Breast epithelium (tissue), 4 donors: ENCODE data around the gene CDC42SE2. TPM values are rescaled to one million over a fixed set of nuclear protein-coding genes. Genes with fewer than 3 reads are reported as not detected.
"Not testable (repeated sequence)": the region's sequence is repeated elsewhere in the genome, so short reads cannot be mapped to it uniquely, and the experiment has no call there.

Experiments used
- DNase-seq, 2 donors: peaks; one replicate each; pipeline ENCODE4 v3.0.0-alpha.2; 2019; ENCODE audit warnings: low spot score in 2 of 2
- H3K27ac ChIP-seq, 2 donors: fragments of 200-600 bp; sonication (generic) in 1 of 2; one replicate each; pipeline ENCODE4 v1.5.1; 2016 to 2019; ENCODE audit warnings: mild to moderate bottlenecking in 1 of 2
- H3K27me3 ChIP-seq, 2 donors: fragments of 200-600 bp; sonication (generic) in 1 of 2; one replicate each; pipeline versions ENCODE4 v1.5.1 to v1.6.0; 2017 to 2019; ENCODE audit warnings: control low read depth in 1 of 2, mild to moderate bottlenecking in 1 of 2
- H3K36me3 ChIP-seq: fragments of 200-600 bp; one replicate; pipeline ENCODE4 v1.5.1; 2019
- H3K4me1 ChIP-seq, 2 donors: fragments of 200-600 bp; sonication (generic); one replicate each; pipeline ENCODE4 v1.5.1; 2016 to 2019; ENCODE audit warnings: control low read depth in 1 of 2
- H3K4me3 ChIP-seq, 3 donors: fragments of 200-600 bp; sonication (generic); 1 replicate in 2 of 3; 2 replicates in 1 of 3; pipeline ENCODE4 v1.5.1; 2016 to 2019; ENCODE audit warnings: mild to moderate bottlenecking in 3 of 3, moderate library complexity in 2 of 3
- H3K9me3 ChIP-seq, 2 donors: fragments of 200-600 bp; sonication (generic) in 1 of 2; one replicate each; pipeline ENCODE4 v1.5.1; 2016 to 2019; ENCODE audit warnings: control low read depth in 1 of 2
- CTCF ChIP-seq, 3 donors: fragments of 450-650 bp; IDR thresholded peaks; one replicate each; pipeline ENCODE4 v1.5.1; 2016 to 2017; ENCODE audit warnings: antibody characterized with exemption in 3 of 3, mild to moderate bottlenecking in 3 of 3, moderate library complexity in 3 of 3
- POLR2A ChIP-seq: fragments of 450-650 bp; IDR thresholded peaks from one replicate; pipeline ENCODE4 v1.6.1; 2016; ENCODE audit warnings: antibody characterized with exemption, mild to moderate bottlenecking, moderate library complexity
- POLR2AphosphoS5 ChIP-seq, 3 donors: sonication (generic); formaldehyde crosslinking; IDR thresholded peaks; one replicate each; pipeline ENCODE4 v1.6.1; 2017; ENCODE audit warnings: antibody characterized with exemption in 3 of 3
- intact Hi-C: fragments of 100-400 bp; cut with DNase I; formaldehyde crosslinking; loops from one replicate; pipeline ENCODE4 v1.15.1; 2023; ENCODE audit warnings: low total_unique reads
- total RNA-seq, 3 donors: library from RNA; depleted of rRNA; stranded (reverse); fragments of >200 nt; gene quantifications; one replicate each; pipeline ENCODE4 v1.1.0, GENCODE V29; 2016

The CDC42SE2 gene
- total RNA-seq, 3 donors from 2014 or later, result 39.4 to 82.8 (median 41.0) TPM

- Histone ChIP-seq H3K36me3 (no peaks in the 10 kb centered on the region), H3K4me3 (no peak overlapping the region), H3K27ac (no peak overlapping the region), H3K27me3 (no peaks in the 10 kb centered on the region), H3K9me3 (no peaks in the 10 kb centered on the region), H3K4me1 (no peaks in the 10 kb centered on the region)
- TF ChIP-seq POLR2AphosphoS5 (IDR thresholded peaks at IDR 0.05), result no peak
- no peak for TF ChIP-seq CTCF (IDR thresholded peaks at IDR 0.05)
- no peak for TF ChIP-seq POLR2A
- DNase-seq, result no peak
- intact Hi-C loops, result no loop called here
Measured at GRCh38 chr5:131393498-131393968, 129.7 kb downstream of the CDC42SE2 start.

- H3K27me3 ChIP-seq, result no peaks in the 10 kb centered on the region
- no peaks in the 10 kb centered on the region for H3K36me3 ChIP-seq
- intact Hi-C loops, result no loop called here
- H3K27ac ChIP-seq, result no peak overlapping the region
- no peak for DNase-seq
- no peak for TF ChIP-seq CTCF (IDR thresholded peaks at IDR 0.05)
- TF ChIP-seq POLR2A, result no peak
- no peak for TF ChIP-seq POLR2AphosphoS5 (IDR thresholded peaks at IDR 0.05)
- no peak overlapping the region for H3K4me3 ChIP-seq
- no peaks in the 10 kb centered on the region for H3K4me1 ChIP-seq
- H3K9me3 ChIP-seq, result no peaks in the 10 kb centered on the region
Measured at GRCh38 chr5:131394128-131394527, 130.3 kb downstream of the CDC42SE2 start.

GRCh38 chr5:131396015-131396414, 132.2 kb downstream of the CDC42SE2 start:
- Histone ChIP-seq H3K36me3 (no peaks in the 10 kb centered on the region), H3K4me3 (no peak overlapping the region), H3K4me1 (no peaks in the 10 kb centered on the region), H3K27me3 (no peaks in the 10 kb centered on the region), H3K27ac (no peak overlapping the region), H3K9me3 (no peaks in the 10 kb centered on the region)
- intact Hi-C loops, result no loop called here
- TF ChIP-seq CTCF (IDR thresholded peaks at IDR 0.05), result no peak
- TF ChIP-seq POLR2AphosphoS5 (IDR thresholded peaks at IDR 0.05), result no peak
- no peak for TF ChIP-seq POLR2A
- DNase-seq, result no peak

- TF ChIP-seq CTCF (IDR thresholded peaks at IDR 0.05), result no peak
- TF ChIP-seq POLR2A, result no peak
- no peak for TF ChIP-seq POLR2AphosphoS5 (IDR thresholded peaks at IDR 0.05)
- no peaks in the 10 kb centered on the region for H3K9me3 ChIP-seq
- no peaks in the 10 kb centered on the region for H3K36me3 ChIP-seq
- no peak overlapping the region for H3K27ac ChIP-seq
- H3K4me3 ChIP-seq, result no peak overlapping the region
- no peak for DNase-seq
- intact Hi-C loops, result no loop called here
- no peaks in the 10 kb centered on the region for H3K4me1 ChIP-seq
- no peaks in the 10 kb centered on the region for H3K27me3 ChIP-seq
Measured at GRCh38 chr5:131396630-131397273, 132.9 kb downstream of the CDC42SE2 start.

GRCh38 chr5:131399007-131399406, 135.2 kb downstream of the CDC42SE2 start:
- intact Hi-C loops, H3K27ac ChIP-seq: not testable (repeated sequence)
- peaks cover 0 to 12% of the 10 kb centered on the region in 2 donors for H3K9me3 ChIP-seq

More at GRCh38 chr5:131399007-131399406, 135.2 kb downstream of the CDC42SE2 start:
- not testable (repeated sequence) for H3K27me3 ChIP-seq, H3K4me3 ChIP-seq, DNase-seq, H3K36me3 ChIP-seq, H3K4me1 ChIP-seq
